Sigmoid colon (tissue), 4 donors: ENCODE results near the gene ANKEF1.

Experiments used
- EP300 ChIP-seq, 4 donors: sonication (generic); formaldehyde crosslinking; IDR thresholded peaks; one replicate each; pipeline ENCODE4 v1.6.1; 2017; ENCODE audit warnings: antibody characterized with exemption in 4 of 4
- POLR2AphosphoS5 ChIP-seq, 4 donors: sonication (generic); formaldehyde crosslinking; IDR thresholded peaks; one replicate each; pipeline ENCODE4 v1.6.1; 2017; ENCODE audit warnings: antibody characterized with exemption in 4 of 4
- TF ChIP-seq, protein P1 (sequence below), 4 experiments: fragments of 450-650 bp in 3 of 4; fragments of 200-600 bp in 1 of 4; IDR thresholded peaks; one replicate each; pipeline ENCODE4 v1.5.1; 2016 to 2019; ENCODE audit warnings: antibody characterized with exemption in 4 of 4, mild to moderate bottlenecking in 3 of 4, moderate library complexity in 2 of 4

DNA sequence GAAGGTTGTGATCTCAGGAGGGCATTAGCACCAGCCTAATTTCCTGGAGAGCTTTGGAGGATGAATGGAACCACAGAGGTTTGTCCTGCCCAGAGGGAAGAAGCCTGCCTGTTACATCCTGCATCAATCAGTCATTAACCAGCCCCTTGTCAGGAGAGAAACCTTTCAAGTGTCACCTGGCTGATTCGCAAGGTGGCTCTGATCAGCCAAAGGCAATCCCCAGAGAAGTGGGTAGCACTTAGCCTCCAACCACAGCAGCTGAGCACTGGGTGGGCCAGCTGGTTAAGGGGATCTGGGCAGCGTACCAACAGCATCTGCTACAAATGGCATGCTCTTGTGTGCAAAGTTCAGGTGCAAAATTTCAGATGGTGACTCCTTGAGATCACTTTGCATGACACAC, 26.9 kb downstream of the ANKEF1 start:
- TF ChIP-seq EP300 (IDR thresholded peaks at IDR 0.05) (no peak), POLR2AphosphoS5 (IDR thresholded peaks at IDR 0.05) (no peak)
- TF ChIP-seq, protein P1, sequence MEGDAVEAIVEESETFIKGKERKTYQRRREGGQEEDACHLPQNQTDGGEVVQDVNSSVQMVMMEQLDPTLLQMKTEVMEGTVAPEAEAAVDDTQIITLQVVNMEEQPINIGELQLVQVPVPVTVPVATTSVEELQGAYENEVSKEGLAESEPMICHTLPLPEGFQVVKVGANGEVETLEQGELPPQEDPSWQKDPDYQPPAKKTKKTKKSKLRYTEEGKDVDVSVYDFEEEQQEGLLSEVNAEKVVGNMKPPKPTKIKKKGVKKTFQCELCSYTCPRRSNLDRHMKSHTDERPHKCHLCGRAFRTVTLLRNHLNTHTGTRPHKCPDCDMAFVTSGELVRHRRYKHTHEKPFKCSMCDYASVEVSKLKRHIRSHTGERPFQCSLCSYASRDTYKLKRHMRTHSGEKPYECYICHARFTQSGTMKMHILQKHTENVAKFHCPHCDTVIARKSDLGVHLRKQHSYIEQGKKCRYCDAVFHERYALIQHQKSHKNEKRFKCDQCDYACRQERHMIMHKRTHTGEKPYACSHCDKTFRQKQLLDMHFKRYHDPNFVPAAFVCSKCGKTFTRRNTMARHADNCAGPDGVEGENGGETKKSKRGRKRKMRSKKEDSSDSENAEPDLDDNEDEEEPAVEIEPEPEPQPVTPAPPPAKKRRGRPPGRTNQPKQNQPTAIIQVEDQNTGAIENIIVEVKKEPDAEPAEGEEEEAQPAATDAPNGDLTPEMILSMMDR (IDR thresholded peaks at IDR 0.05) = no peak
